Spleen (tissue), 7 donors: ENCODE measurements around the gene COBL.

Experiments
- CTCF ChIP-seq, 11 experiments: fragments of 200-600 bp in 7 of 11; fragments of 450-650 bp in 4 of 11; sonication (generic) in 4 of 11; IDR thresholded peaks in 8 of 11; conservative IDR thresholded peaks in 3 of 11; 1 replicate in 7 of 11; 2 replicates in 4 of 11; pipeline versions ENCODE4 v1.4.0 to v1.8.0; 2016 to 2021; ENCODE audit warnings: antibody characterized with exemption in 11 of 11, inconsistent platforms in 4 of 11, mild to moderate bottlenecking in 1 of 11
- POLR2A ChIP-seq, 3 donors: fragments of 450-650 bp; IDR thresholded peaks; one replicate each; pipeline ENCODE4 v1.5.1; 2017; ENCODE audit warnings: antibody characterized with exemption in 3 of 3, mild to moderate bottlenecking in 1 of 3
- POLR2AphosphoS5 ChIP-seq, 3 donors: sonication (generic); formaldehyde crosslinking; IDR thresholded peaks; one replicate each; pipeline ENCODE4 v1.5.1; 2017; ENCODE audit warnings: antibody characterized with exemption in 3 of 3
- donor health status: DM: no; HTN: no; CAD: no; lungs with moderate emphysema.
- donor health status: DM: no; HTN: no; CAD: no.
- donor health status: DM: no; HTN: no; CAD: no.

- no peak for TF ChIP-seq POLR2A (IDR thresholded peaks at IDR 0.05)
- no peak for TF ChIP-seq CTCF (IDR thresholded peaks at IDR 0.05 in 8 of 11, conservative IDR thresholded peaks at IDR 0.05 in 3 of 11)
- no peak for TF ChIP-seq POLR2AphosphoS5 (IDR thresholded peaks at IDR 0.05)
These were observed 202.1 kb downstream of the COBL start for GRCh38 chr7:51114501-51114900.
